ENCODE results near the gene CCDC102B.

The CCDC102B gene

DNA sequence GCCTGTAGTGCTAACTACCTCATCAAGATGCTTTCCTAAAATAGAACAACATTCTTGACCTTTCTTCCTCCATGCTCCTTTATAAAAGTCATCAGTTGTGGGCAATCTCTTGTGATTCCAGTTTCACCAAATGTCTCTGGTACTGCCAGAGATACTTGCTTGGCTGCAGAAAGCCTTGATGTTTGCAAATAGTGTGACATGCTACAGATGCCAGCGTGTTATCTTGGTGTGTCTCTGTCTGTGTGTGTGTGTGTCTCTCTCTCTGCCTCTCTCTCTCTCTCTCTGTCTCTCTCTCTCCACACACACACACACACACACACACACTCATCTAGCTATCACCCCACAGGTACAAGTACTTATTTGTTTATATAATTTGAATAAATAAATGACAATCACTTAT, 146.9 kb downstream of the CCDC102B start:
- TF ChIP-seq, protein P1, sequence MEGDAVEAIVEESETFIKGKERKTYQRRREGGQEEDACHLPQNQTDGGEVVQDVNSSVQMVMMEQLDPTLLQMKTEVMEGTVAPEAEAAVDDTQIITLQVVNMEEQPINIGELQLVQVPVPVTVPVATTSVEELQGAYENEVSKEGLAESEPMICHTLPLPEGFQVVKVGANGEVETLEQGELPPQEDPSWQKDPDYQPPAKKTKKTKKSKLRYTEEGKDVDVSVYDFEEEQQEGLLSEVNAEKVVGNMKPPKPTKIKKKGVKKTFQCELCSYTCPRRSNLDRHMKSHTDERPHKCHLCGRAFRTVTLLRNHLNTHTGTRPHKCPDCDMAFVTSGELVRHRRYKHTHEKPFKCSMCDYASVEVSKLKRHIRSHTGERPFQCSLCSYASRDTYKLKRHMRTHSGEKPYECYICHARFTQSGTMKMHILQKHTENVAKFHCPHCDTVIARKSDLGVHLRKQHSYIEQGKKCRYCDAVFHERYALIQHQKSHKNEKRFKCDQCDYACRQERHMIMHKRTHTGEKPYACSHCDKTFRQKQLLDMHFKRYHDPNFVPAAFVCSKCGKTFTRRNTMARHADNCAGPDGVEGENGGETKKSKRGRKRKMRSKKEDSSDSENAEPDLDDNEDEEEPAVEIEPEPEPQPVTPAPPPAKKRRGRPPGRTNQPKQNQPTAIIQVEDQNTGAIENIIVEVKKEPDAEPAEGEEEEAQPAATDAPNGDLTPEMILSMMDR (IDR thresholded peaks at IDR 0.05; ENCODE audit: low read depth, low read length): no peak
- DNase-seq (ENCODE audit: low read depth in 2 of 2): no peak
- no peak overlapping the region for H3K4me3 ChIP-seq (replicated peaks in 1 of 2; ENCODE audit: low read depth in 2 of 2, low read length in 2 of 2)

DNA sequence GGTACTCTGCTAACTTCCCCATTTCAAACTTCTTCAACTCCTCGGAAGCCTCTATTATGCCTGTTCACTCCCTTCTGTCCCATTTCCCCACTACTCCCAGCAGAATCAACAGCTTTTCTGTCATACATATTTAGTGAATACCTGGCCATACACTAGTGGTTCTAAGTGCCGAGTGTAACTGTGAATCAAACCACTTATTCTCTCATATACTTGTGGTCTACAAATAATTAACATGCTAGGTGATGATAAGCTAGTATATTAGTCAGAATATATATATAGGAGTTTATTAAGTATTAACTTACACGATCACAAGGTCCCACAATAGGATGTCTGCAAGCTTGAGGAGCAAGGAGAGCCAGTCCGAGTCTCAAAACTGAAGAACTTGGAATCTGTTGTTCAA, 150.7 kb downstream of the CCDC102B start:
- no peak overlapping the region for H3K4me3 ChIP-seq (replicated peaks in 1 of 2; ENCODE audit: low read depth in 2 of 2, low read length in 2 of 2)
- TF ChIP-seq, protein P1 (IDR thresholded peaks at IDR 0.05; ENCODE audit: low read depth, low read length): no peak
- no peak for DNase-seq (ENCODE audit: low read depth in 2 of 2)

DNA sequence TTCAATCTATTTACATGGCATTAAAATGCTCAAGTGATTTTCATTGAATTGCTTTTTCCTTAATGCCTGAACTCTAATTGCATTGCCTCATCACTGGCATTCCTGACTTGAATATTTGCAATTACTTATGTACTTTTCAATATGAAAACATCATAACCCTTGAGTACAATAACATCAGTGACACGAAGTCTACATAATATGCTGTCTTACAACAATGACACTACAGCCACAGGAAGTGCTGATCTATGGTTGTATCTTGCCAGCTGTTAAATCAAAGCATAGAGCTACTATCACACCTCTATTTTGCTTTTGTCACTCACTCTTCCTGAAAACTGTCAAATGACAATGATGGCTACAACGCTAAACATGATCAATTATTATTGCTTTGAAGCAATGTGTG, 156.9 kb downstream of the CCDC102B start:
- H3K4me3 ChIP-seq (replicated peaks in 1 of 2; ENCODE audit: low read depth in 2 of 2, low read length in 2 of 2): no peak overlapping the region
- no peak for DNase-seq (ENCODE audit: low read depth in 2 of 2)
- TF ChIP-seq, protein P1 (IDR thresholded peaks at IDR 0.05; ENCODE audit: low read depth, low read length): no peak

DNA sequence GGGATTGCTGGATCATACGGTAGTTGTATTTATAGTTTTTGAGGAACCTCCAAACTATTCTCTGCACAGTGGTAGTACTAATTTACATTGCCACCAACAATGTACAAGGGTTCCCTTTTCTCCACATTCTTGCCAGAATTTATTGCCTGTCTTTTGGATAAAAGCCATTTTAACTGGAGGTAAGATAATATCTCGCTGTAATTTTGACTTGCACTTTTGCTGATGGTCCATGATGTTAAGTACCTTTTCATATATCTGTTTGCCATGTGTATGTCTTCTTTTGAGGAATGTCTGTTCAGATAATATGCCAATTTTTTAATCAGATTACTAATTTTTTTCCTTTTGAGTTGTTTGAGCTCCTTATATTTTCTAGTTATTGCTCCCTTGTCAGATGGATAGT, 158.8 kb downstream of the CCDC102B start:
- no peak for DNase-seq (ENCODE audit: low read depth in 2 of 2)
- no peak overlapping the region for H3K4me3 ChIP-seq (replicated peaks in 1 of 2; ENCODE audit: low read depth in 2 of 2, low read length in 2 of 2)
- TF ChIP-seq, protein P1 (IDR thresholded peaks at IDR 0.05; ENCODE audit: low read depth, low read length): no peak

DNA sequence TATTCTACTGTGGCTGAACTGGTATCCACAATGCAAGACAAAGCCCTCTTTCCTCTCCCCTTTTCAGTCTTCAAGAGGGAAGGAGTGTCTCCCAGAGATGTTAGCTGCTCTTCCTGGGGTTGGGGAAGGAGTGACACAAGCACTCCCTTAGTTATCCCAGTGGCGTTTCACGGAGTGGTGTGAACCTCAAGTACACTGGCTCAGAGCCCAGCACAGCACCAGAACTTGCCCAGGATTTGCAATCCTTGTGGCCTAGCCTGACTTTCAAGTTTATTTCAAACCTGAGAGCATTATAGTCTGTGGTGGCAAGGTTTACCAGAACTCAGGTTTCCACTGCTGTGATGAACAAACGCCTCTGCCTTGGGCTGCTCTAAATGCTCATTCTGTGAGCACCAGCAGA, 162.5 kb downstream of the CCDC102B start:
- peak; percentile 13 to 26 for DNase-seq (ENCODE audit: low read depth in 2 of 2)
- TF ChIP-seq, protein P1 (IDR thresholded peaks at IDR 0.05; ENCODE audit: low read depth, low read length): no peak
- H3K4me3 ChIP-seq (replicated peaks in 1 of 2; ENCODE audit: low read depth in 2 of 2, low read length in 2 of 2): no peak overlapping the region

DNA sequence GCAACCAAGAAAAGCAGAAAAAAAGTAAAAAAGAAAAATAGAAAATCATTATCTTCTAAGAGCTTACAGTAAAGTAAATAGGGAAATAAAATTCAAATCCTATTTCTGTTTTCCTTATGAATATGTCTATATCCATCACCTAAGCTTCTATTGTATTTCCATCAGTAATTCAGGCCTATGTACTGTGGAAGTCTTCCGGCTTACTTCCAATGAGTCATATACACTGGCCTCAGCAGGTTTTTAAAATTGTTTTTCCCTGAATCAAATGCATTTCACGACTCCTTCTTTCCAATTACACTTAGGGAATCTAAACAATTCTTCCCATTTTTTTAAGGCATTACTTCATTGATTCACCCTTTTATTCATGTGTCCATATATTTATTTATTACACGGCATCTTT, 164.7 kb downstream of the CCDC102B start:
- no peak overlapping the region for H3K4me3 ChIP-seq (replicated peaks in 1 of 2; ENCODE audit: low read depth in 2 of 2, low read length in 2 of 2)
- no peak for DNase-seq (ENCODE audit: low read depth in 2 of 2)
- TF ChIP-seq, protein P1 (IDR thresholded peaks at IDR 0.05; ENCODE audit: low read depth, low read length): no peak

DNA sequence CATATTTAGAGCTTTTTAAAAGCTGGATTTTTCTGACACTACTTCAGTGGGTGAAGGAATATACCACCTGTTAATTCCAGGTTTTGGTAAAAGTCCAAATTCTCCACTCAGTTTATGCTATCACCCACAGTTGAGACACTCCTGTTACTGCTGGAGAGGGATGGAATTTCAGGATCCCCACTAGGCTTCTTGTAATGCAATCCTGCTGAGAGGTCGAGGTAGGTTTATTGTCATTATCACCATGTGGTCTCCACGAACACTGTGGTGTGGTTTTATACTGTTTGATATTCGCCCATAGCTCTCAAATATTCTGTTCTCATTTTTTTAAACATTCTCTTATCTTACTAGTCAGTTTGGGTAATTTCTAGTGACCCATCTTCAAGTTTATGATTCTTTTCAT, 167.9 kb downstream of the CCDC102B start:
- no peak for DNase-seq (ENCODE audit: low read depth in 2 of 2)
- TF ChIP-seq, protein P1 (IDR thresholded peaks at IDR 0.05; ENCODE audit: low read depth, low read length): no peak
- H3K4me3 ChIP-seq (replicated peaks in 1 of 2; ENCODE audit: low read depth in 2 of 2, low read length in 2 of 2): no peak overlapping the region

All from cardiac fibroblast (primary cell).